Natural killer cell (primary cell): ENCODE results near the gene MAPK8. TPM values are rescaled to one million over a fixed set of nuclear protein-coding genes. Genes with fewer than 3 reads are reported as not detected.
A peak's percentile ranks its signal among the peaks of the same experiment; 100 is the strongest.

Source experiments
- ATAC-seq, 3 donors: fragments of 150-1000 bp in 2 of 3; fragments of 200-7000 bp in 1 of 3; cut with Tn5 transposase; 1 replicate in 1 of 3; 2 replicates in 2 of 3; pipeline ENCODE4 v1.10.0; 2021; ENCODE audit warnings: mild to moderate bottlenecking in 2 of 3, moderate library complexity in 2 of 3
- DNase-seq, 2 donors: peaks; one replicate each; pipeline versions ENCODE4 v3.0.0 to v3.0.0-alpha.2; 2013 to 2021; ENCODE audit warnings: mixed read lengths in 1 of 2
- H3K27ac ChIP-seq: one replicate; pipeline ENCODE4 v1.5.1; 2013; ENCODE audit warnings: mild to moderate bottlenecking, low read length
- H3K27me3 ChIP-seq: one replicate; pipeline ENCODE4 v1.6.1; 2013; ENCODE audit warnings: low read length; ENCODE audit not compliant: control insufficient read depth, insufficient read depth
- H3K36me3 ChIP-seq: one replicate; pipeline ENCODE4 v1.6.1; 2013; ENCODE audit warnings: low read length; ENCODE audit not compliant: control insufficient read depth, insufficient read depth
- H3K4me1 ChIP-seq: one replicate; pipeline ENCODE4 v1.6.1; 2013; ENCODE audit warnings: low read length; ENCODE audit not compliant: control insufficient read depth, insufficient read depth
- H3K4me3 ChIP-seq: one replicate; pipeline ENCODE4 v1.5.1; 2013; ENCODE audit warnings: low read length
- H3K9me3 ChIP-seq: one replicate; pipeline ENCODE4 v1.6.1; 2013; ENCODE audit warnings: low read length; ENCODE audit not compliant: control insufficient read depth, insufficient read depth
- H3K27ac Mint-ChIP-seq, 2 donors: one replicate each; pipeline ENCODE4 v1.8.0; 2022; ENCODE audit warnings: mild to moderate bottlenecking in 2 of 2, mixed read lengths in 2 of 2, moderate library complexity in 1 of 2
- H3K27me3 Mint-ChIP-seq, 2 donors: one replicate each; pipeline ENCODE4 v1.8.0; 2022; ENCODE audit warnings: low read depth in 2 of 2, mixed read lengths in 2 of 2
- H3K36me3 Mint-ChIP-seq: one replicate; pipeline ENCODE4 v1.8.0; 2022; ENCODE audit warnings: mixed read lengths
- H3K4me1 Mint-ChIP-seq, 2 donors: one replicate each; pipeline ENCODE4 v1.8.0; 2022; ENCODE audit warnings: mixed read lengths in 2 of 2
- H3K4me3 Mint-ChIP-seq: one replicate; pipeline ENCODE4 v1.8.0; 2022; ENCODE audit warnings: mild to moderate bottlenecking, moderate library complexity, mixed read lengths
- H3K9me3 Mint-ChIP-seq, 2 donors: one replicate each; pipeline ENCODE4 v1.8.0; 2022; ENCODE audit warnings: mixed read lengths in 2 of 2
- WGBS: methylation state at CpG from one replicate; pipeline ENCODE4 v1.1.7; 2013; ENCODE audit warnings: missing lambda C conversion rate; ENCODE audit not compliant: insufficient coverage; 5-methylcytosine and 5-hydroxymethylcytosine counted together
- intact Hi-C: fragments of 100-400 bp; cut with micrococcal nuclease; formaldehyde crosslinking; loops from one replicate; pipeline ENCODE4 v1.14.2; 2022
- total RNA-seq, 4 donors: library from RNA; stranded (reverse); fragments of 120-200 nt in 1 of 4; gene quantifications; one replicate each; pipeline versions ENCODE4 v1.2.3 to v1.2.4, GENCODE V29; 2013 to 2022
- TF ChIP-seq, protein P1 (sequence below): fragments of 200-600 bp; IDR thresholded peaks from one replicate; pipeline ENCODE4 v1.8.0; 2022; ENCODE audit warnings: antibody characterized with exemption

The MAPK8 gene
- total RNA-seq, 3 donors from 2014 or later (not counting 1 experiment from before 2014, with no cell fraction given) = 37.3 to 44.5 (median 40.8) TPM

DNA sequence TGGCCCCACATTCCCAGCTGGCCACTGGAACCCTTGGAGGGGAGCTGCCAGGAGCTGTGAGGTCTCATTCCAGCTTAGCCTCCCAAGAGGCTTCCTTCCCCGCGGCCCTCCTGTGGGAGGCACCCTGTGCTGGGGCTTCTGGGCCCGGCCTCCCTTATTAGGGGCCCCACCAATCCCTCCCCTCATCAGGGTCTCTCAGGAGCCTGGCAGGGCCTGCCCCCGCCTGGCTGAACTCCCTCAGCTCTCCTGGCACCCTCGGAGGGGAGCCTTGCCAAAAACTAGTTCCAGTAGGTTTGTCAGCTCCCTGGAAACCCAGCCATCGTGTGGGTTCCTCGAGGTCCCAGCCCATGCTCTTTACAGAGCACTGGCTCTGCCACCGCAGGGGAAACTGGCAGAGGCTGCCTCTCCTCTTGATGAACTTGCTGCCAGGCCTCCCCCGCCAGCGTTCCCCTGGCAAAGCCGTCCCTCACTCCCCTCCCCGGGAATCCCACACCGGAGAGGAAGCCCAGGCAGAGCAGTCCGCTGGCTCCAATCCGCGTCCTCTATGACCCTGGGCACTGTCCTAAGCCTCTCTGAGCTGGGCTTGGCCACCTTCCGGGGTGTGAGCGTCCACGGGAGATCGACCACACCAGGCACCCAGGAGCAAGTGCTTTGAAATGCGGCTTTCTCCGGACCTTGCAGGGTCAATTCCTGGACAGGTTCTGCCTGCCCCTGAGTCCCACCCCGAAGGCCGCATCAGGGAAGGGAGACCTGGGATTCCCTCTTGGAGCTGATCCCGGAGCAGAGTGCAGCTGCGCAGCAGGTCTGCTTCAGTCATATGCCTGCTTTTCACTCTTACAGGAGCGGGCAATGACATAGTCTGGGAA, 158.6 kb downstream of the MAPK8 start:
- Mint-ChIP-seq H3K27ac (no peak overlapping the region), H3K36me3 (no peaks in the 10 kb centered on the region), H3K9me3 (no peaks in the 10 kb centered on the region), H3K4me3 (no peak overlapping the region), H3K4me1 (no peaks in the 10 kb centered on the region), H3K27me3 (no peaks in the 10 kb centered on the region)
- H3K27me3 ChIP-seq = no peaks in the 10 kb centered on the region
- DNase-seq = peak in 1 of 2 donors; percentile 9
- 62% methylated on average over 27 of the region's 27 CpGs for WGBS
- no peaks in the 10 kb centered on the region for H3K4me1 ChIP-seq
- H3K9me3 ChIP-seq = no peaks in the 10 kb centered on the region
- no peak overlapping the region for H3K27ac ChIP-seq
- H3K36me3 ChIP-seq = no peaks in the 10 kb centered on the region
- TF ChIP-seq, protein P1, sequence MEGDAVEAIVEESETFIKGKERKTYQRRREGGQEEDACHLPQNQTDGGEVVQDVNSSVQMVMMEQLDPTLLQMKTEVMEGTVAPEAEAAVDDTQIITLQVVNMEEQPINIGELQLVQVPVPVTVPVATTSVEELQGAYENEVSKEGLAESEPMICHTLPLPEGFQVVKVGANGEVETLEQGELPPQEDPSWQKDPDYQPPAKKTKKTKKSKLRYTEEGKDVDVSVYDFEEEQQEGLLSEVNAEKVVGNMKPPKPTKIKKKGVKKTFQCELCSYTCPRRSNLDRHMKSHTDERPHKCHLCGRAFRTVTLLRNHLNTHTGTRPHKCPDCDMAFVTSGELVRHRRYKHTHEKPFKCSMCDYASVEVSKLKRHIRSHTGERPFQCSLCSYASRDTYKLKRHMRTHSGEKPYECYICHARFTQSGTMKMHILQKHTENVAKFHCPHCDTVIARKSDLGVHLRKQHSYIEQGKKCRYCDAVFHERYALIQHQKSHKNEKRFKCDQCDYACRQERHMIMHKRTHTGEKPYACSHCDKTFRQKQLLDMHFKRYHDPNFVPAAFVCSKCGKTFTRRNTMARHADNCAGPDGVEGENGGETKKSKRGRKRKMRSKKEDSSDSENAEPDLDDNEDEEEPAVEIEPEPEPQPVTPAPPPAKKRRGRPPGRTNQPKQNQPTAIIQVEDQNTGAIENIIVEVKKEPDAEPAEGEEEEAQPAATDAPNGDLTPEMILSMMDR = no peak
- intact Hi-C loops = no loop called here
- H3K4me3 ChIP-seq = no peak overlapping the region
- no peak for ATAC-seq

DNA sequence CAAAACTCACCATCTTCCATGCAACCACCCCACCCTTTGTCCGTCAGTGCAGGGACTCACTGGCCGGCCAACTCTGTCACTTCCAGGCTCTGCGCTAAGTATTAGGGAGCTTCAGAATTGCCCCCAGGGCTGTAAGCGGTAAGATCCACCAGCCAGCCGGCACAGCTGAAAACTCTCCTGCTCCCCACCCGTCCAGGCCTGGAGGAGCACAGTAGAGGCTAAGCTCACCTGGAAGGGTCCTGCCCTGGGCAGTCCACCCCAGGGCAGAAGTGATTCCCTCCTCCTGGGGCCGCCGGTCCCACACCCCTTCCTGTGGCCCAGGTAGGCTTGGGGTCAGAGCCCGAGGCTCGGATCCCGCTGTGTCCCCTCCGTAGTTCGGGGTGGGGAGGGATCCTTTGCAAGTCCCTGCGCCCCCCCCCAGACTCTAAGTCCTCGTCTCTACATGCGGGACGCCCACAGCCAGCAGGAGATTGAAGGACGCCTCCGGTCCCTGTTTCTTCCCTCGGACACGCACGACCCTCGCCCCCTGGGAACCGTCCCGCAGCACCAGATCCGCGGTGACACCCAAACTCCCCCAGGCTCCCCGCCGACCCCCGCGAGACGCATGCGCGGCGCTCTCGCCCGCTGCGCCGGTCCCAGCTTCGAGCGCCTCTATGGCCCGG, 159.5 kb downstream of the MAPK8 start:
- Histone ChIP-seq H3K4me1 (no peaks in the 10 kb centered on the region), H3K9me3 (no peaks in the 10 kb centered on the region), H3K27me3 (no peaks in the 10 kb centered on the region), H3K27ac (no peak overlapping the region), H3K4me3 (no peak overlapping the region), H3K36me3 (no peaks in the 10 kb centered on the region)
- DNase-seq = peak in 1 of 2 donors; percentile 12
- TF ChIP-seq, protein P1 = no peak
- ATAC-seq = no peak
- Mint-ChIP-seq H3K27ac (no peak overlapping the region), H3K36me3 (no peaks in the 10 kb centered on the region), H3K4me1 (no peaks in the 10 kb centered on the region), H3K9me3 (no peaks in the 10 kb centered on the region), H3K4me3 (no peak overlapping the region), H3K27me3 (no peaks in the 10 kb centered on the region)
- WGBS = 94% methylated on average over 42 of the region's 42 CpGs
- intact Hi-C loops = no loop called here

DNA sequence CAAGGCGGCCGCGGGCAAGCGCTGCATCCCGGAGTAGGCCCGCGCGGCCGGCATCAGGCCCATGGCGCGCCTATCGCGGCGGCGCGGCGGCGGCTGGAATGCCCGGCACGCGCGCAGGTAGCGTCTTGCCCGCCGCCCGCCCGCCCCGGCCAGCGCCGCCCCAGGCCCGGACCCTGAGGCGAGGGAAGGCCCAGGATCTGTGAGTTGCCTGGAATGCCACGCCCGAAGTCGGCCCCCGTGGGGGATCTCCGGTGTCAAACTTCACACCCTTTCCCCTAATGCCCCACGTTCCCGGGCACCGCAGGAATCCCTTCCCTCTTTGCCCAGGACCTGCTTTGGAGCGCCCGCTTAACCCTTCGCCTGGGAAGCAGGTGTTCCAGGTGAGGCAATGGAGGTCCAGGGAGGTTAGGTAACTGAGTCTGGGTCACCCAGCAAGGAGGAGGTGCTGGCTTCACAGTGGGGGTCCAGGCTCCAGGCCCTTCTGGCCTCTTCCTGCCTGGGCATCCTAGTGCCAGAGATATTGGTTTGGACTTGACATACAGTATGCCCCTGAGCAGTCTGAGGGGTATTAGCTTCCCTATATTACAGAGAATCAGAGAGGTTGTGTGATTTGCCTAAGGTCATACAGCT, 160.2 kb downstream of the MAPK8 start:
- H3K27ac Mint-ChIP-seq = no peak overlapping the region
- WGBS = 97% methylated on average over 43 of the region's 43 CpGs
- H3K4me3 Mint-ChIP-seq = no peak overlapping the region
- Histone ChIP-seq H3K36me3 (no peaks in the 10 kb centered on the region), H3K9me3 (no peaks in the 10 kb centered on the region), H3K4me3 (no peak overlapping the region), H3K4me1 (no peaks in the 10 kb centered on the region), H3K27ac (no peak overlapping the region), H3K27me3 (no peaks in the 10 kb centered on the region)
- ATAC-seq (no peak), DNase-seq (peak in 1 of 2 donors; percentile 7)
- no peaks in the 10 kb centered on the region for H3K36me3 Mint-ChIP-seq
- TF ChIP-seq, protein P1 = no peak
- H3K9me3 Mint-ChIP-seq = no peaks in the 10 kb centered on the region
- no peaks in the 10 kb centered on the region for H3K27me3 Mint-ChIP-seq
- intact Hi-C loops = no loop called here
- no peaks in the 10 kb centered on the region for H3K4me1 Mint-ChIP-seq
